Measurements from ENCODE around the gene RAB25. TPM values are rescaled to one million over a fixed set of nuclear protein-coding genes. Genes with fewer than 3 reads are reported as not detected.
A peak's percentile ranks its signal among the peaks of the same experiment; 100 is the strongest.

The RAB25 gene
- total RNA-seq (2014; rRNA removed; shearing (Covaris generic)) (not detected in 2 replicates), total RNA-seq (2022) (0.48 TPM in 1 of 2 replicates, not detected in the other), Bru-seq, nascent RNA (percentile 24 among the genes with signal in this experiment), BruChase-seq, experiment 1, labeled RNA remaining after a 6-hour chase (percentile 18 among the genes with signal in this experiment), BruChase-seq, experiment 2, labeled RNA remaining after a 2-hour chase (percentile 23 among the genes with signal in this experiment)
- long read RNA-seq: 0 reads

DNA sequence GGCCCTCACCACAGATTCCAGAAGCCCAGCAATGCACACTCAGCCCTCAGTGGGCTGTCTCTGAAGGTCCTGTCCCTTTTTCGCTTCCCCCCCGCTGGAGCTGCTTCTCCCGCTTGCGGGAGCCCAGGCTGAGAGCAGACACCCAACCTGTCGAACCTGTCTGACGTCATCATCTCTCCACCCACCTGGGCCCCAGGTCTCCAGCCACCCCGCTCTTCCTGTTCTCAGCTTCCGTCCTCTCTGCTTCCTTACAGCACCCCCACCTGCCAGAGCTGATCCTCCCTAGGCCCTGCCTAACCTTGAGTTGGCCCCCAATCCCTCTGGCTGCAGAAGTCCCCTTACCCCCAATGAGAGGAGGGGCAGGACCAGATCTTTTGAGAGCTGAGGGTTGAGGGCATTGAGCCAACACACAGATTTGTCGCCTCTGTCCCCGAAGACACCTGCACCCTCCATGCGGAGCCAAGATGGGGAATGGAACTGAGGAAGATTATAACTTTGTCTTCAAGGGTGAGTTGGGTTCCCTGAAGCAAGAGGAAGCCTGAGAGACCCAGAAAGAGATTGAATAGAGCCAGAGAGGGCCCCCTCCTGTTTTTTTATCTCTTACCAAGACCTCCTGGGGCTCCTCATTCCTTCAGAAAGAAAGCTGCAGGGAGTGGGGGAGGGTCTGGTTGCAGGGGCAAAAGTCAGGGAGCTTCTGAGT is at the start of gene RAB25:
RAB25 (plus strand) TSS at position 224 of the 700 bp plus-strand sequence; CDS start at position 465, 241 bp downstream.
- POLR2A ChIA-PET: interaction anchor here (0.7 kb wide), 1 partner anchor 125 kb away, joined by 3 read pairs; no protein-coding TSS in a partner anchor

GRCh38 chr1:156012051-156012817 is 48.7 kb upstream of the RAB25 start:
- Histone ChIP-seq H2AFZ (ENCODE audit: low read length) (no peak overlapping the region), H3K4me1 (ENCODE audit: insufficient read depth, low read length, poor library complexity, severe bottlenecking) (peaks cover 22% of the 10 kb centered on the region), H3K27ac (ENCODE audit: low read depth, low read length, poor library complexity, severe bottlenecking) (peak overlapping the region; percentile 57), H3K9me3 (ENCODE audit: low read length) (no peaks in the 10 kb centered on the region), H3K36me3 (ENCODE audit: insufficient read depth, low read length) (peaks cover 83% of the 10 kb centered on the region), H3K4me2 (ENCODE audit: low read length) (peak overlapping the region; percentile 57), H3K79me2 (ENCODE audit: insufficient read depth, low read depth, low read length) (no peaks in the 10 kb centered on the region), H3K9me2 (ENCODE audit: insufficient read depth, low read length) (no peaks in the 10 kb centered on the region), H4K20me1 (ENCODE audit: insufficient read depth, low read length) (no peaks in the 10 kb centered on the region), H3K4me3 (ENCODE audit: low read depth, low read length, poor library complexity, severe bottlenecking) (peak overlapping the region; percentile 6)
- intact Hi-C loops (cut with micrococcal nuclease; ENCODE audit: unreplicated experiment): no loop called here
- BruUV-seq (replicated peaks): TSS peak; percentile 8
- peak; percentile 54 for DNase-seq (ENCODE audit: low spot score)
- ChIA-PET POLR2A (interaction anchor here (0.6 kb wide), 1 partner anchor 27 kb away, joined by 4 read pairs; no protein-coding TSS in a partner anchor), CTCF (ENCODE audit: unreplicated experiment) (no interaction called here)
- TF ChIP-seq CTCF (conservative IDR thresholded peaks at IDR 0.05; ENCODE audit: low read length) (no peak), EZH2phosphoT487 (IDR thresholded peaks at IDR 0.05; ENCODE audit: borderline replicate concordance, low read depth, low read length) (no peak)

More for the DNA sequence above, at the start of gene RAB25:
- H3K9me3 ChIP-seq (ENCODE audit: low read length): no peaks in the 10 kb centered on the region
- no peak within 1 kb of the TSS for H2AFZ ChIP-seq (ENCODE audit: low read length)
- no peak within 1 kb of the TSS for H3K4me3 ChIP-seq (ENCODE audit: low read depth, low read length, poor library complexity, severe bottlenecking)
- no peak within 1 kb of the TSS for H3K27ac ChIP-seq (ENCODE audit: low read depth, low read length, poor library complexity, severe bottlenecking)
- no TSS peak for BruUV-seq (replicated peaks)
- DNase-seq (ENCODE audit: low spot score): no peak
- no peaks in the 10 kb centered on the region for H3K9me2 ChIP-seq (ENCODE audit: insufficient read depth, low read length)
- H4K20me1 ChIP-seq (ENCODE audit: insufficient read depth, low read length): no peaks in the 10 kb centered on the region
- H3K36me3 ChIP-seq (ENCODE audit: insufficient read depth, low read length): peaks cover 4% of the 10 kb centered on the region; the same call in 1 of the 2 replicates
- TF ChIP-seq CTCF (conservative IDR thresholded peaks at IDR 0.05; ENCODE audit: low read length): no peak
- TF ChIP-seq EZH2phosphoT487 (IDR thresholded peaks at IDR 0.05; ENCODE audit: borderline replicate concordance, low read depth, low read length): no peak
- H3K4me1 ChIP-seq (ENCODE audit: insufficient read depth, low read length, poor library complexity, severe bottlenecking): peaks cover 6% of the 10 kb centered on the region
- H3K4me2 ChIP-seq (ENCODE audit: low read length): no peak within 1 kb of the TSS
- intact Hi-C loops (cut with micrococcal nuclease; ENCODE audit: unreplicated experiment): no loop called here
- H3K79me2 ChIP-seq (ENCODE audit: insufficient read depth, low read depth, low read length): no peaks in the 10 kb centered on the region
- CTCF ChIA-PET (ENCODE audit: unreplicated experiment): no interaction called here
